ENCODE results near the gene TXNRD2.

The TXNRD2 gene

GRCh38 chr22:19933341-19934241 is 8.0 kb downstream of the TXNRD2 start:
- TF ChIP-seq, protein P1, sequence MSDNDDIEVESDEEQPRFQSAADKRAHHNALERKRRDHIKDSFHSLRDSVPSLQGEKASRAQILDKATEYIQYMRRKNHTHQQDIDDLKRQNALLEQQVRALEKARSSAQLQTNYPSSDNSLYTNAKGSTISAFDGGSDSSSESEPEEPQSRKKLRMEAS (IDR thresholded peaks at IDR 0.05) = no peak
- no peak for TF ChIP-seq TCF12 (IDR thresholded peaks at IDR 0.05; ENCODE audit: low read depth)

- TF ChIP-seq TAF1 (IDR thresholded peaks at IDR 0.05; ENCODE audit: low read depth) = no peak
- no peak for TF ChIP-seq RAD21 (IDR thresholded peaks at IDR 0.05; ENCODE audit: low read depth)
- no peak for TF ChIP-seq REST (IDR thresholded peaks at IDR 0.05; ENCODE audit: low read depth)
- TF ChIP-seq FOXM1 (IDR thresholded peaks at IDR 0.05; ENCODE audit: borderline replicate concordance, low read depth) = no peak
- TF ChIP-seq CEBPB (IDR thresholded peaks at IDR 0.05) = no peak
- no peak for TF ChIP-seq CREB1 (IDR thresholded peaks at IDR 0.05; ENCODE audit: low read depth)
- TF ChIP-seq EP300 (IDR thresholded peaks at IDR 0.05; ENCODE audit: borderline replicate concordance) = no peak
- TF ChIP-seq TCF12 (IDR thresholded peaks at IDR 0.05; ENCODE audit: low read depth) = no peak
- TF ChIP-seq YY1 (IDR thresholded peaks at IDR 0.05; ENCODE audit: low read depth) = no peak
- TF ChIP-seq NFIC (IDR thresholded peaks at IDR 0.05) = no peak
- no peak for TF ChIP-seq EGR1 (IDR thresholded peaks at IDR 0.05)
- TF ChIP-seq, protein P1 (IDR thresholded peaks at IDR 0.05) = no peak
- no peak for TF ChIP-seq TEAD4 (IDR thresholded peaks at IDR 0.05)
Observed at GRCh38 chr22:19932367-19933206, 9.0 kb downstream of the TXNRD2 start.

GRCh38 chr22:19931514-19931913 is 10.1 kb downstream of the TXNRD2 start:
- TF ChIP-seq TEAD4 (IDR thresholded peaks at IDR 0.05) (no peak), CREB1 (IDR thresholded peaks at IDR 0.05; ENCODE audit: low read depth) (no peak), NFIC (IDR thresholded peaks at IDR 0.05) (no peak), YY1 (IDR thresholded peaks at IDR 0.05; ENCODE audit: low read depth) (no peak), EP300 (IDR thresholded peaks at IDR 0.05; ENCODE audit: borderline replicate concordance) (no peak), FOXM1 (IDR thresholded peaks at IDR 0.05; ENCODE audit: borderline replicate concordance, low read depth) (no peak), EGR1 (IDR thresholded peaks at IDR 0.05) (no peak), ZBTB7A (IDR thresholded peaks at IDR 0.05; ENCODE audit: low read depth) (no peak), CEBPB (IDR thresholded peaks at IDR 0.05) (no peak), TAF1 (IDR thresholded peaks at IDR 0.05; ENCODE audit: low read depth) (no peak), REST (IDR thresholded peaks at IDR 0.05; ENCODE audit: low read depth) (no peak), USF1 (IDR thresholded peaks at IDR 0.05) (no peak), RAD21 (IDR thresholded peaks at IDR 0.05; ENCODE audit: low read depth) (no peak), TCF12 (IDR thresholded peaks at IDR 0.05; ENCODE audit: low read depth) (no peak)
- TF ChIP-seq, protein P1 (IDR thresholded peaks at IDR 0.05) = no peak

DNA sequence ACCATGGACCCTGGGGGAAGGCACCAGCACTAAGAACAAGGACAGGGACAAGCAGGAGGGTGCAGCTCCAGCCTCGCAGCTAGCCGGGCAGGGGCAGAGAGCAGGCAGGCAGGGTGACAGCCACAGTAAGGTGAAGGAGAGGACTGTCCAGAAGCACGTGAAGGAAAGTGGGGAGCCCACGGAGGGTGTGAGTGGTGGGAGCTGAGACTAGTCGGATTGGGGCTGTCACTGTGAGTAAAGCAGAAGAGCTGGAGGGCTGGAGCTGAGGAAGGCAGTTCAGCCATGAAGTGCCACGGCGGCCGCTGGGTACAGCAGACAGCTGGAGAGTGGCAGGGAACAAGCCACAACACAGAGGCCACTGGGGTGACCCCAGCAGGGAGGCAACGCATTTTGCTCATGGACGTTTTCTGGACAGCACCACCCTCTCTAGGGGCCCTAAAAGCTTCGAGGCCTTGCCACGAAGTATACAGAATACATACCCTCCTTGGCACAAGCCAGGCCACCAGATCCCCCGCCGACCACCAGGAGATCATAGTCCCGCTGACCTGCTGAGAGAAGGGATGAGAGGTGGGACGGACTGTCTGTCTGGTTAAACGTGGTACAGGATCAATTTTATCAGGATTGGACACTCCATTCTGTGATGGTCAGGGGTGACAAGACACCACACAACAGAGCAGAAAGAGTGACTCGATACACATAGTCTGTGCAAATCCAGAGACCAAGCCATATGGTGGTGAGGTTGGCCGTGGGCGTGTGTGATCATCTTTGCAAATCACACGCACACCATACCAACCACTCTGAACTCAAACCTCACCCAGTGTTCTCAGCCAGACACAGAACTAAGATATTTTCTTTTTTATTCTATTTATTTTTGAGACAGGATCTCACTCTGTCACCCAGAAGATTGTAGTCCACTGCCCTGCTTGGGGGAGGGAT is 10.8 kb downstream of the TXNRD2 start:
- TF ChIP-seq REST (IDR thresholded peaks at IDR 0.05; ENCODE audit: low read depth) (no peak), NFIC (IDR thresholded peaks at IDR 0.05) (no peak), TAF1 (IDR thresholded peaks at IDR 0.05; ENCODE audit: low read depth) (no peak), YY1 (IDR thresholded peaks at IDR 0.05; ENCODE audit: low read depth) (no peak), RAD21 (IDR thresholded peaks at IDR 0.05; ENCODE audit: low read depth) (no peak), EP300 (IDR thresholded peaks at IDR 0.05; ENCODE audit: borderline replicate concordance) (no peak), TCF12 (IDR thresholded peaks at IDR 0.05; ENCODE audit: low read depth) (no peak), USF1 (IDR thresholded peaks at IDR 0.05) (no peak)
- TF ChIP-seq, protein P1 (IDR thresholded peaks at IDR 0.05) = no peak

All from Ishikawa (cell line).